H54 (cell line): ENCODE results near the gene TRIM39.

Experiments used
- DNase-seq: peaks from one replicate; pipeline ENCODE4 v3.0.0; 2011; ENCODE audit warnings: low spot score, mixed read lengths; ENCODE audit not compliant: insufficient read length
- FAIRE-seq: peaks from 3 replicates; lab custom pipeline; 2011; peaks lifted over from hg19 to GRCh38; lab: Jason Lieb, UNC
- POLR2A ChIP-seq: IDR thresholded peaks from 2 replicates; pipeline ENCODE4 v1.6.1; 2011; ENCODE audit warnings: low read depth, mild to moderate bottlenecking, low read length

TRIM39 gene

GRCh38 chr6:30341728-30342127, 15.0 kb downstream of the TRIM39 start:
- TF ChIP-seq POLR2A = no peak
- no peak for FAIRE-seq
- no peak for DNase-seq

GRCh38 chr6:30344191-30344867, 17.6 kb downstream of the TRIM39 start:
- TF ChIP-seq POLR2A = no peak
- FAIRE-seq (no peak), DNase-seq (peak; percentile 19)

GRCh38 chr6:30344868-30345671, 18.3 kb downstream of the TRIM39 start, which contains the start of gene RPP21:
TSS of gene RPP21 (plus strand) at chr6:30345156. CDS start at chr6:30345172, 16 bp downstream.
- TF ChIP-seq POLR2A = peak; percentile 89
- peak; percentile 85 for DNase-seq
- FAIRE-seq = no peak

GRCh38 chr6:30345852-30346251, 19.1 kb downstream of the TRIM39 start:
- DNase-seq (no peak), FAIRE-seq (no peak)
- no peak for TF ChIP-seq POLR2A

- no peak for FAIRE-seq
These were observed 22.2 kb downstream of the TRIM39 start for GRCh38 chr6:30348957-30349356.

GRCh38 chr6:30349421-30350177, 22.9 kb downstream of the TRIM39 start:
- no peak for DNase-seq
- no peak for FAIRE-seq
- no peak for TF ChIP-seq POLR2A

More at GRCh38 chr6:30348957-30349356, 22.2 kb downstream of the TRIM39 start:
- no peak for DNase-seq
- TF ChIP-seq POLR2A = no peak

- TF ChIP-seq POLR2A = no peak
- FAIRE-seq (no peak), DNase-seq (no peak)
These were observed 23.8 kb downstream of the TRIM39 start for GRCh38 chr6:30350524-30350923.

GRCh38 chr6:30352550-30352949, 25.8 kb downstream of the TRIM39 start:
- no peak for TF ChIP-seq POLR2A
- FAIRE-seq (no peak), DNase-seq (no peak)

- no peak for TF ChIP-seq POLR2A
- FAIRE-seq = no peak
These were observed 28.6 kb downstream of the TRIM39 start for GRCh38 chr6:30355281-30355680.

GRCh38 chr6:30356536-30356935, 29.8 kb downstream of the TRIM39 start:
- no peak for TF ChIP-seq POLR2A
- DNase-seq (no peak), FAIRE-seq (no peak)

More at GRCh38 chr6:30355281-30355680, 28.6 kb downstream of the TRIM39 start:
- DNase-seq = no peak

GRCh38 chr6:30357678-30358540, 31.2 kb downstream of the TRIM39 start:
- no peak for FAIRE-seq
- TF ChIP-seq POLR2A = no peak
- DNase-seq = peak; percentile 48

- TF ChIP-seq POLR2A = no peak
- FAIRE-seq (no peak), DNase-seq (no peak)
These were observed 32.5 kb downstream of the TRIM39 start for GRCh38 chr6:30359276-30359675.

GRCh38 chr6:30360139-30360538, 33.4 kb downstream of the TRIM39 start:
- FAIRE-seq = no peak
- no peak for TF ChIP-seq POLR2A
- DNase-seq = no peak
